ENCODE data around the gene KCNT1. TPM values are rescaled to one million over a fixed set of nuclear protein-coding genes. Genes with fewer than 3 reads are reported as not detected.

Gene KCNT1
- total RNA-seq, 1 donor from 2014 or later = not detected

- ChIA-PET CTCF (no interaction called here), POLR2A (no interaction called here)
- TF ChIP-seq CTCF (IDR thresholded peaks at IDR 0.05) = no peak
- Mint-ChIP-seq H3K27me3 (peaks cover 9% of the 10 kb centered on the region), H3K27ac (no peak overlapping the region), H3K9me3 (no peaks in the 10 kb centered on the region), H3K36me3 (ENCODE audit: low read depth) (no peaks in the 10 kb centered on the region), H3K4me1 (no peaks in the 10 kb centered on the region), H3K4me3 (no peak overlapping the region)
- intact Hi-C loops (cut with micrococcal nuclease) = no loop called here
- ATAC-seq (ENCODE audit: low read depth) (no peak), DNase-seq (no peak)
Observed at GRCh38 chr9:135722365-135722764, 20.4 kb downstream of the KCNT1 start.

- H3K9me3 Mint-ChIP-seq = no peaks in the 10 kb centered on the region
- H3K27ac Mint-ChIP-seq = no peak overlapping the region
- DNase-seq (no peak), ATAC-seq (ENCODE audit: low read depth) (no peak)
- TF ChIP-seq CTCF (IDR thresholded peaks at IDR 0.05) = no peak
- no peaks in the 10 kb centered on the region for H3K4me1 Mint-ChIP-seq
- ChIA-PET POLR2A (no interaction called here), CTCF (no interaction called here)
- H3K4me3 Mint-ChIP-seq = no peak overlapping the region
- H3K36me3 Mint-ChIP-seq (ENCODE audit: low read depth) = no peaks in the 10 kb centered on the region
- H3K27me3 Mint-ChIP-seq = peaks cover 6% of the 10 kb centered on the region
- intact Hi-C loops (cut with micrococcal nuclease) = no loop called here
Observed at GRCh38 chr9:135724186-135724787, 22.3 kb downstream of the KCNT1 start.

GRCh38 chr9:135726138-135726853 is 24.3 kb downstream of the KCNT1 start:
- Mint-ChIP-seq H3K4me1 (no peaks in the 10 kb centered on the region), H3K36me3 (ENCODE audit: low read depth) (no peaks in the 10 kb centered on the region), H3K27ac (no peak overlapping the region), H3K4me3 (no peak overlapping the region), H3K9me3 (peaks cover 3% of the 10 kb centered on the region), H3K27me3 (peaks cover 8% of the 10 kb centered on the region)
- ChIA-PET CTCF (no interaction called here), POLR2A (no interaction called here)
- DNase-seq = no peak
- intact Hi-C loops (cut with micrococcal nuclease) = no loop called here
- ATAC-seq (ENCODE audit: low read depth) = no peak
- TF ChIP-seq CTCF (IDR thresholded peaks at IDR 0.05) = no peak

- Mint-ChIP-seq H3K27me3 (peaks cover 8% of the 10 kb centered on the region), H3K9me3 (peaks cover 7% of the 10 kb centered on the region), H3K4me3 (no peak overlapping the region), H3K4me1 (no peaks in the 10 kb centered on the region), H3K27ac (no peak overlapping the region), H3K36me3 (ENCODE audit: low read depth) (no peaks in the 10 kb centered on the region)
- POLR2A ChIA-PET = no interaction called here
- no peak for TF ChIP-seq CTCF (IDR thresholded peaks at IDR 0.05)
- CTCF ChIA-PET = no interaction called here
- DNase-seq (no peak), ATAC-seq (ENCODE audit: low read depth) (no peak)
- intact Hi-C loops (cut with micrococcal nuclease) = no loop called here
Observed at GRCh38 chr9:135727257-135727875, 25.4 kb downstream of the KCNT1 start.

GRCh38 chr9:135728436-135729110 is 26.6 kb downstream of the KCNT1 start:
- ChIA-PET CTCF (no interaction called here), POLR2A (no interaction called here)
- H3K4me1 Mint-ChIP-seq = no peaks in the 10 kb centered on the region
- H3K4me3 Mint-ChIP-seq = no peak overlapping the region
- no peak for ATAC-seq (ENCODE audit: low read depth)
- intact Hi-C loops (cut with micrococcal nuclease) = no loop called here
- no peak for DNase-seq
- no peaks in the 10 kb centered on the region for H3K36me3 Mint-ChIP-seq (ENCODE audit: low read depth)
- TF ChIP-seq CTCF (IDR thresholded peaks at IDR 0.05) = no peak
- H3K9me3 Mint-ChIP-seq = peaks cover 7% of the 10 kb centered on the region
- no peak overlapping the region for H3K27ac Mint-ChIP-seq
- peaks cover 8% of the 10 kb centered on the region for H3K27me3 Mint-ChIP-seq

Measured in activated B cell treated with CpG ODN at 0.5 μM for 24 hours (primary cell).